Bronchial epithelial cell (primary cell): Measurements from ENCODE around the gene AMOTL1. TPM values are rescaled to one million over a fixed set of nuclear protein-coding genes. Genes with fewer than 3 reads are reported as not detected.

ENCODE experiments used
- DNase-seq: peaks from one replicate; pipeline ENCODE4 v3.0.0-alpha.2; 2010; ENCODE audit warnings: low read depth
- FAIRE-seq: peaks from 2 replicates; lab custom pipeline; 2011; peaks lifted over from hg19 to GRCh38; lab: Jason Lieb, UNC
- H3K27me3 ChIP-seq: 2 replicates; pipeline ENCODE4 v1.5.1; 2011; ENCODE audit warnings: low read length; ENCODE audit not compliant: control insufficient read depth, insufficient read depth
- H3K36me3 ChIP-seq: 2 replicates; pipeline ENCODE4 v1.5.1; 2011; ENCODE audit warnings: low read length; ENCODE audit not compliant: control insufficient read depth, insufficient read depth
- H3K4me3 ChIP-seq: 2 replicates; pipeline ENCODE4 v1.5.1; 2011; ENCODE audit warnings: mild to moderate bottlenecking, low read depth, low read length, control low read depth
- CTCF ChIP-seq: IDR thresholded peaks from 2 replicates; pipeline ENCODE4 v1.5.1; 2011; ENCODE audit warnings: mild to moderate bottlenecking, moderate library complexity, low read length, control low read depth, inconsistent platforms; ENCODE audit not compliant: insufficient read depth, severe bottlenecking
- total RNA-seq: library from RNA; depleted of rRNA; stranded (reverse); fragments of >200 nt; gene quantifications from 2 replicates; pipeline ENCODE4 v1.2.1, GENCODE V29; 2014

Gene AMOTL1
- total RNA-seq, 1 donor from 2014 or later, result 64.8 TPM

GRCh38 chr11:94884376-94884775 lies 116.2 kb downstream of the AMOTL1 start:
- FAIRE-seq, result no peak
- Histone ChIP-seq H3K4me3 (no peak overlapping the region), H3K36me3 (peaks cover 1% of the 10 kb centered on the region), H3K27me3 (no peaks in the 10 kb centered on the region)
- DNase-seq, result no peak
- TF ChIP-seq CTCF, result no peak

GRCh38 chr11:94885133-94885532 lies 117.0 kb downstream of the AMOTL1 start:
- Histone ChIP-seq H3K36me3 (peaks cover 1% of the 10 kb centered on the region), H3K27me3 (no peaks in the 10 kb centered on the region), H3K4me3 (no peak overlapping the region)
- FAIRE-seq (no peak), DNase-seq (peak; percentile 89)
- no peak for TF ChIP-seq CTCF

GRCh38 chr11:94885581-94885980 lies 117.4 kb downstream of the AMOTL1 start:
- Histone ChIP-seq H3K4me3 (no peak overlapping the region), H3K27me3 (no peaks in the 10 kb centered on the region), H3K36me3 (peaks cover 1% of the 10 kb centered on the region)
- FAIRE-seq (no peak), DNase-seq (no peak)
- no peak for TF ChIP-seq CTCF

GRCh38 chr11:94888204-94888603 lies 120.0 kb downstream of the AMOTL1 start:
- no peak overlapping the region for H3K4me3 ChIP-seq
- no peaks in the 10 kb centered on the region for H3K36me3 ChIP-seq

GRCh38 chr11:94895451-94895850 lies 127.3 kb downstream of the AMOTL1 start:
- Histone ChIP-seq H3K27me3 (no peaks in the 10 kb centered on the region), H3K36me3 (peaks cover 8% of the 10 kb centered on the region), H3K4me3 (no peak overlapping the region)
- FAIRE-seq, result no peak
- DNase-seq, result peak; percentile 49
- no peak for TF ChIP-seq CTCF

More at GRCh38 chr11:94888204-94888603, 120.0 kb downstream of the AMOTL1 start:
- no peak for TF ChIP-seq CTCF
- H3K27me3 ChIP-seq, result no peaks in the 10 kb centered on the region
- FAIRE-seq, result no peak
- no peak for DNase-seq

GRCh38 chr11:94895971-94896370 lies 127.8 kb downstream of the AMOTL1 start:
- TF ChIP-seq CTCF, result no peak
- Histone ChIP-seq H3K27me3 (no peaks in the 10 kb centered on the region), H3K4me3 (no peak overlapping the region), H3K36me3 (peaks cover 8% of the 10 kb centered on the region)
- FAIRE-seq, result no peak
- peak; percentile 80 for DNase-seq
